GM18951 (cell line): ENCODE measurements around the gene C1GALT1.

Experiments
- POLR2A ChIP-seq: IDR thresholded peaks from 4 replicates; pipeline ENCODE4 v1.6.1; 2011; ENCODE audit warnings: mild to moderate bottlenecking; ENCODE audit not compliant: insufficient read length, insufficient read depth; ENCODE audit errors: extremely low read depth
- in situ Hi-C: fragments of 300-500 bp; cut with MboI; formaldehyde crosslinking; loops from one replicate; pipeline ENCODE4 v1.12.0; 2022; ENCODE audit warnings: low sequenced_read_pairs, mixed read lengths, inconsistent platforms; ENCODE audit not compliant: unreplicated experiment

The C1GALT1 gene

GRCh38 chr7:7201578-7202374 lies 19.4 kb downstream of the C1GALT1 start:
- in situ Hi-C loops, result no loop called here
- TF ChIP-seq POLR2A, result no peak

GRCh38 chr7:7202375-7202720 lies 20.0 kb downstream of the C1GALT1 start:
- no peak for TF ChIP-seq POLR2A
- in situ Hi-C loops, result no loop called here

- TF ChIP-seq POLR2A, result no peak
- in situ Hi-C loops, result no loop called here
Observed at GRCh38 chr7:7203813-7204575, 21.6 kb downstream of the C1GALT1 start.

GRCh38 chr7:7207876-7208275 lies 25.5 kb downstream of the C1GALT1 start:
- no peak for TF ChIP-seq POLR2A
- in situ Hi-C loops, result no loop called here

GRCh38 chr7:7208520-7208919 lies 26.2 kb downstream of the C1GALT1 start:
- TF ChIP-seq POLR2A, result no peak
- in situ Hi-C loops, result no loop called here

GRCh38 chr7:7209412-7210050 lies 27.2 kb downstream of the C1GALT1 start:
- in situ Hi-C loops, result no loop called here
- no peak for TF ChIP-seq POLR2A

- TF ChIP-seq POLR2A, result no peak
- in situ Hi-C loops, result no loop called here
Observed at GRCh38 chr7:7210475-7211237, 28.3 kb downstream of the C1GALT1 start.

- TF ChIP-seq POLR2A, result no peak
- in situ Hi-C loops, result no loop called here
Observed at GRCh38 chr7:7212612-7213011, 30.3 kb downstream of the C1GALT1 start.

GRCh38 chr7:7214398-7215347 lies 32.3 kb downstream of the C1GALT1 start:
- TF ChIP-seq POLR2A, result no peak
- in situ Hi-C loops, result no loop called here

- no peak for TF ChIP-seq POLR2A
- in situ Hi-C loops, result no loop called here
Observed at GRCh38 chr7:7216279-7216678, 33.9 kb downstream of the C1GALT1 start.

- in situ Hi-C loops, result no loop called here
- TF ChIP-seq POLR2A, result no peak
Observed at GRCh38 chr7:7219216-7219615, 36.9 kb downstream of the C1GALT1 start.

- TF ChIP-seq POLR2A, result no peak
- in situ Hi-C loops, result no loop called here
Observed at GRCh38 chr7:7220821-7221220, 38.5 kb downstream of the C1GALT1 start.
